T47D (cell line): ENCODE data around the gene FBL.
"Not testable (repeated sequence)": the region's sequence is repeated elsewhere in the genome, so short reads cannot be mapped to it uniquely, and the experiment has no call there.

Experiments used
- DNase-seq, 2 experiments: peaks; one replicate each; pipeline versions ENCODE4 v3.0.0 to v3.0.0-alpha.2; 2011 to 2012; ENCODE audit warnings: low read depth in 1 of 2, low spot score in 1 of 2
- JUND ChIP-seq: IDR thresholded peaks from 2 replicates; pipeline ENCODE4 v1.6.1; 2012; ENCODE audit warnings: low read depth
- in situ Hi-C: cut with HindIII; loops from 2 replicates; pipeline ENCODE4 v1.10.0; 2016; ENCODE audit warnings: low sequenced_read_pairs, low pct_unique_long_range_greater_than_20kb

The FBL gene

GRCh38 chr19:39845933-39846677 lies at the start of gene FBL:
Gene FBL, minus strand, starts transcription at chr19:39846379. Its CDS starts 79 bp downstream, at chr19:39846300.
- in situ Hi-C loops: no loop called here
- TF ChIP-seq JUND: no peak
- DNase-seq: peak; percentile 85 to 92

- DNase-seq, in situ Hi-C loops: not testable (repeated sequence)
Observed at GRCh38 chr19:39895096-39895495, 48.9 kb upstream of the FBL start.

- DNase-seq, in situ Hi-C loops: not testable (repeated sequence)
Observed at GRCh38 chr19:39894236-39894606, 48.0 kb upstream of the FBL start.

GRCh38 chr19:39893366-39894235 lies 47.4 kb upstream of the FBL start:
- DNase-seq, in situ Hi-C loops: not testable (repeated sequence)

- DNase-seq, in situ Hi-C loops: not testable (repeated sequence)
Observed at GRCh38 chr19:39892506-39892902, 46.3 kb upstream of the FBL start.

GRCh38 chr19:39891660-39892505 lies 45.7 kb upstream of the FBL start:
- in situ Hi-C loops, DNase-seq: not testable (repeated sequence)

- peak in 1 of 2 experiments; percentile 11 for DNase-seq
- in situ Hi-C loops: no loop called here
Observed at GRCh38 chr19:39890755-39891551, 44.8 kb upstream of the FBL start.

GRCh38 chr19:39889872-39890754 lies 43.9 kb upstream of the FBL start:
- in situ Hi-C loops, DNase-seq: not testable (repeated sequence)

More at GRCh38 chr19:39890755-39891551, 44.8 kb upstream of the FBL start:
- no peak for TF ChIP-seq JUND

GRCh38 chr19:39887456-39887951 lies 41.3 kb upstream of the FBL start:
- DNase-seq, in situ Hi-C loops: not testable (repeated sequence)

- in situ Hi-C loops, DNase-seq: not testable (repeated sequence)
Observed at GRCh38 chr19:39885821-39886554, 39.8 kb upstream of the FBL start.

- in situ Hi-C loops, DNase-seq: not testable (repeated sequence)
Observed at GRCh38 chr19:39884721-39885120, 38.5 kb upstream of the FBL start.

GRCh38 chr19:39882645-39883044 lies 36.5 kb upstream of the FBL start:
- in situ Hi-C loops: not testable (repeated sequence)

GRCh38 chr19:39881495-39882110 lies 35.4 kb upstream of the FBL start:
- in situ Hi-C loops: not testable (repeated sequence)
- DNase-seq: peak in 1 of 2 experiments; percentile 31

More at GRCh38 chr19:39882645-39883044, 36.5 kb upstream of the FBL start:
- DNase-seq: not testable (repeated sequence)

- in situ Hi-C loops: not testable (repeated sequence)
Observed at GRCh38 chr19:39880241-39880640, 34.1 kb upstream of the FBL start.

GRCh38 chr19:39879796-39880195 lies 33.6 kb upstream of the FBL start:
- in situ Hi-C loops, DNase-seq: not testable (repeated sequence)

More at GRCh38 chr19:39880241-39880640, 34.1 kb upstream of the FBL start:
- not testable (repeated sequence) for DNase-seq
